Psoas muscle (tissue), 8 donors: Measurements from ENCODE around the gene SLC25A6. TPM values are rescaled to one million over a fixed set of nuclear protein-coding genes. Genes with fewer than 3 reads are reported as not detected.
A peak's percentile ranks its signal among the peaks of the same experiment; 100 is the strongest.
"Not testable (repeated sequence)": the region's sequence is repeated elsewhere in the genome, so short reads cannot be mapped to it uniquely, and the experiment has no call there.

Experiments
- ATAC-seq, 4 donors: fragments of 200-7000 bp; cut with Tn5 transposase; one replicate each; pipeline ENCODE4 v1.9.1; 2020; ENCODE audit warnings: moderate library complexity in 3 of 4, mild to moderate bottlenecking in 2 of 4
- DNase-seq, 2 donors: peaks; one replicate each; pipeline ENCODE4 v3.0.0-alpha.2; 2020
- H3K27ac ChIP-seq: fragments of 200-600 bp; one replicate; pipeline ENCODE4 v1.8.0; 2022
- H3K27me3 ChIP-seq, 3 donors: fragments of 200-600 bp in 1 of 3; one replicate each; pipeline versions ENCODE4 v1.6.1 to v1.8.0; 2013 to 2022; ENCODE audit warnings: low read length in 2 of 3, mild to moderate bottlenecking in 2 of 3, moderate library complexity in 1 of 3; ENCODE audit not compliant: insufficient read depth in 3 of 3
- H3K36me3 ChIP-seq, 2 donors: fragments of 200-600 bp in 1 of 2; one replicate each; pipeline versions ENCODE4 v1.6.1 to v1.8.0; 2013 to 2022; ENCODE audit warnings: low read depth in 1 of 2, mild to moderate bottlenecking in 1 of 2, moderate library complexity in 1 of 2; ENCODE audit not compliant: insufficient read depth in 1 of 2
- H3K4me1 ChIP-seq: fragments of 200-600 bp; one replicate; pipeline ENCODE4 v1.8.0; 2022
- H3K4me3 ChIP-seq: fragments of 200-600 bp; one replicate; pipeline ENCODE4 v1.8.0; 2022; ENCODE audit warnings: mild to moderate bottlenecking
- H3K9me3 ChIP-seq: fragments of 200-600 bp; one replicate; pipeline ENCODE4 v1.8.0; 2022
- CTCF ChIP-seq: fragments of 200-600 bp; IDR thresholded peaks from one replicate; pipeline ENCODE4 v1.8.0; 2022; ENCODE audit warnings: antibody characterized with exemption
- WGBS, 3 donors: extraction: QIAGEN DNeasy Blood & Tissue Kit; methylation state at CpG; one replicate each; pipeline versions ENCODE4 v1.1.6 to v1.1.7; 2013; 5-methylcytosine and 5-hydroxymethylcytosine counted together
- intact Hi-C, 2 donors: fragments of 100-400 bp; cut with DNase I; formaldehyde crosslinking; loops; one replicate each; pipeline versions ENCODE4 v1.11.0 to v1.14.2; 2022
- polyA plus RNA-seq, 3 donors: library from polyadenylated mRNA; stranded (reverse); fragments of 200-250 nt; gene quantifications; one replicate each; pipeline ENCODE4 v1.2.3, GENCODE V29; 2013
- total RNA-seq, 4 donors: library from RNA; stranded (reverse); fragmentation: NEBNext Ultra II Directional in 2 of 4; extraction: Animal tissue kit (Norgen Biotek cat#: 25700) in 2 of 4; gene quantifications; one replicate each; pipeline versions ENCODE4 v1.2.1 to v1.2.4, GENCODE V29; 2021 to 2023
- donor health status: healthy with polysubstance abuse.
- donor health status: DM: no; HTN: no; CAD: no; lungs with moderate emphysema.
- donor health status: Bipolar disorder and iron deficiency.
- donor health status: healthy.
- donor health status: DM: yes; HTN: yes; CAD: no.
- donor health status: DM: no; HTN: no; CAD: no.
- donor health status: DM: no; HTN: no; CAD: no.
- donor health status: DM: yes; HTN: yes; CAD: no.

SLC25A6 gene
- total and polyA plus RNA-seq, 7 donors: 48.4 to 189 (median 83.0) TPM

- TF ChIP-seq CTCF: no peak
- no peaks in the 10 kb centered on the region for H3K27me3 ChIP-seq
- no peak overlapping the region for H3K4me3 ChIP-seq
- no peaks in the 10 kb centered on the region for H3K4me1 ChIP-seq
- no peak overlapping the region for H3K27ac ChIP-seq
- ATAC-seq (no peak), DNase-seq (no peak)
- no peaks in the 10 kb centered on the region for H3K9me3 ChIP-seq
- H3K36me3 ChIP-seq: peaks cover 12 to 69% of the 10 kb centered on the region in 2 donors
- intact Hi-C loops: no loop called here
Observed at GRCh38 chrX:1407035-1407434, 15.1 kb upstream of the SLC25A6 start.

GRCh38 chrX:1405769-1406168 lies 13.9 kb upstream of the SLC25A6 start:
- Histone ChIP-seq H3K4me3 (peak overlapping the region; percentile 7), H3K36me3 (peaks cover 12 to 68% of the 10 kb centered on the region in 2 donors)
- DNase-seq, H3K9me3 ChIP-seq, H3K27ac ChIP-seq, H3K27me3 ChIP-seq, H3K4me1 ChIP-seq, intact Hi-C loops, ATAC-seq: not testable (repeated sequence)
- 99 to 100% (median 100%) methylated on average over 2 of the region's 2 CpGs for WGBS, 3 donors

- peaks cover 12 to 73% of the 10 kb centered on the region in 2 donors for H3K36me3 ChIP-seq
- H3K4me1 ChIP-seq, intact Hi-C loops, H3K4me3 ChIP-seq, H3K27ac ChIP-seq, H3K9me3 ChIP-seq, DNase-seq, H3K27me3 ChIP-seq, ATAC-seq: not testable (repeated sequence)
- 97 to 99% (median 97%) methylated on average over 3 of the region's 3 CpGs for WGBS, 3 donors
Observed at GRCh38 chrX:1403867-1404266, 12.0 kb upstream of the SLC25A6 start.

GRCh38 chrX:1403228-1403627 lies 11.3 kb upstream of the SLC25A6 start:
- Histone ChIP-seq H3K9me3 (no peaks in the 10 kb centered on the region), H3K36me3 (peaks cover 12 to 79% of the 10 kb centered on the region in 2 donors), H3K4me1 (no peaks in the 10 kb centered on the region), H3K27me3 (no peaks in the 10 kb centered on the region), H3K4me3 (no peak overlapping the region), H3K27ac (no peak overlapping the region)
- intact Hi-C loops: no loop called here
- no peak for ATAC-seq
- TF ChIP-seq CTCF: no peak
- WGBS, 3 donors: 97 to 98% (median 98%) methylated on average over 10 of the region's 10 CpGs
- DNase-seq: peak in 1 of 2 donors; percentile 7

- TF ChIP-seq CTCF: no peak
- Histone ChIP-seq H3K27ac (no peak overlapping the region), H3K36me3 (peaks cover 2 to 74% of the 10 kb centered on the region in 2 donors), H3K4me3 (no peak overlapping the region), H3K9me3 (no peaks in the 10 kb centered on the region), H3K4me1 (no peaks in the 10 kb centered on the region), H3K27me3 (no peaks in the 10 kb centered on the region)
- intact Hi-C loops: no loop called here
- 87 to 89% (median 87%) methylated on average over 29 to 30 of the region's 30 CpGs for WGBS, 3 donors
- DNase-seq (peak in 1 of 2 donors; percentile 7), ATAC-seq (no peak)
Observed at GRCh38 chrX:1401611-1402430, 9.9 kb upstream of the SLC25A6 start.
